ENCODE results near the gene DNAJB6. TPM values are rescaled to one million over a fixed set of nuclear protein-coding genes. Genes with fewer than 3 reads are reported as not detected.

DNAJB6 gene
- total RNA-seq, 1 donor from 2014 or later, result 126 TPM

DNA sequence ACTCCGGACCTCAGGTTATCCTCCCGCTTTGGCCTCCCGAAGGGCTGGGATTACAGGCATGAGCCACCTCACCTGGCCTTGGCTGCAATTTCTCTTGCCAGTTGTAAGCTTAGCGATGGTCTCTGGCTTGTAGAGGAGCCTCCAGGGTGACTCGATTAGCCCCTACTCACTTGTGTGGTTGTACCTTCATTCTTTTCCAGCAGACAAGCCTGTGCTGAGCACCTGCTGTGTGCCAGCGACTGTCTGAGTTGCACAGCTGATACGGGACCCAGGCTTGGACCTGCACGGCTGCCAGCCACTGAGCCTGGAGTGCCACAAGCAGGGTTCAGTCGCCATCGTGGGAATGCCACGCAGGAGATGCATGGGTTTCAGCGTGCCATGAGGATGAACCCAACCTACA, 42.0 kb upstream of the DNAJB6 start:
- Histone ChIP-seq H3K27me3 (ENCODE audit: control insufficient read depth, insufficient read depth, low read length) (no peaks in the 10 kb centered on the region), H3K4me3 (ENCODE audit: low read depth, low read length) (no peak overlapping the region), H3K36me3 (ENCODE audit: control insufficient read depth, insufficient read depth, low read length) (no peaks in the 10 kb centered on the region)
- DNase-seq (ENCODE audit: low read depth), result no peak
- TF ChIP-seq, protein P1, sequence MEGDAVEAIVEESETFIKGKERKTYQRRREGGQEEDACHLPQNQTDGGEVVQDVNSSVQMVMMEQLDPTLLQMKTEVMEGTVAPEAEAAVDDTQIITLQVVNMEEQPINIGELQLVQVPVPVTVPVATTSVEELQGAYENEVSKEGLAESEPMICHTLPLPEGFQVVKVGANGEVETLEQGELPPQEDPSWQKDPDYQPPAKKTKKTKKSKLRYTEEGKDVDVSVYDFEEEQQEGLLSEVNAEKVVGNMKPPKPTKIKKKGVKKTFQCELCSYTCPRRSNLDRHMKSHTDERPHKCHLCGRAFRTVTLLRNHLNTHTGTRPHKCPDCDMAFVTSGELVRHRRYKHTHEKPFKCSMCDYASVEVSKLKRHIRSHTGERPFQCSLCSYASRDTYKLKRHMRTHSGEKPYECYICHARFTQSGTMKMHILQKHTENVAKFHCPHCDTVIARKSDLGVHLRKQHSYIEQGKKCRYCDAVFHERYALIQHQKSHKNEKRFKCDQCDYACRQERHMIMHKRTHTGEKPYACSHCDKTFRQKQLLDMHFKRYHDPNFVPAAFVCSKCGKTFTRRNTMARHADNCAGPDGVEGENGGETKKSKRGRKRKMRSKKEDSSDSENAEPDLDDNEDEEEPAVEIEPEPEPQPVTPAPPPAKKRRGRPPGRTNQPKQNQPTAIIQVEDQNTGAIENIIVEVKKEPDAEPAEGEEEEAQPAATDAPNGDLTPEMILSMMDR (IDR thresholded peaks at IDR 0.05; ENCODE audit: insufficient read depth, low read length, poor library complexity, severe bottlenecking), result no peak

DNA sequence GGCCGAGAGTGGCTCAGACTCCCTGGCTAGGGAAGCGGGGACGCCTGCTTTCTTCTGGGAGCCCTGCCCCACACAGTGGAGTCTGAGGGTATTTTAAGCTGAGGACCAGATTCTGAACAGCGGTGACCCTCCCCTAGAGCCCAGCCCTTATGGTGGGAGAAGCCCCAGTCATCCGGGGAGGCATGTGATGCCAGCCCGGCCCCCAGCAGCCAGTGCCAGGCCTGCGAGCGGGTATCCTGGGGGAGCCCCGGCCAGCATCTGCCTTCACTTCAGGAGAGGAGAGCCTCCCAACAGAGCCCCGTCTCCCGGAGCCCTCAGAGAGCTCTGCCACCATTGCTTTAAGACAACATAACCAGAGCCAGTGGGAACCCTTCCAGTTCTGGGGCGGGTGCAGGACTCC, 41.5 kb upstream of the DNAJB6 start:
- TF ChIP-seq, protein P1 (IDR thresholded peaks at IDR 0.05; ENCODE audit: insufficient read depth, low read length, poor library complexity, severe bottlenecking), result no peak
- Histone ChIP-seq H3K27me3 (ENCODE audit: control insufficient read depth, insufficient read depth, low read length) (no peaks in the 10 kb centered on the region), H3K4me3 (ENCODE audit: low read depth, low read length) (no peak overlapping the region), H3K36me3 (ENCODE audit: control insufficient read depth, insufficient read depth, low read length) (no peaks in the 10 kb centered on the region)
- DNase-seq (ENCODE audit: low read depth), result no peak

DNA sequence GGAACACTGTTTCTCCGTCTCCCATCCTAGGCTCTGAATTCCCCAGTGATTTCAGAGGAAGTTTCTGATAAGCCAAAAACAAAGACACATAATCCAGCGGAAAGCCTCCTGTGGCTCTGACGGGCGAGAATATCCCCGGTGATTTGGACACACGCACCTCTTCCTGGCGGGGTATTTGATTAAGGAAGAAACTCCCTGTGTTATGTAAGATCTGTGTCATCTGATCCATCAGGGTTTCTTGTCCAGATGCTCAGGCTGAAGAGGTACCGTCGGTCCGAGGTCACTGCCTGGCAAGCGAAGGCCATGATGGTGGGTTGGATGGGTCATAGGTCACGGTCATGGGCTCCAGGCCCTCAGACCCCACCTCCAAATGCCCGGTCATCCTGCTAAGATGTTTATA, 39.6 kb upstream of the DNAJB6 start:
- DNase-seq (ENCODE audit: low read depth), result no peak
- Histone ChIP-seq H3K27me3 (ENCODE audit: control insufficient read depth, insufficient read depth, low read length) (no peaks in the 10 kb centered on the region), H3K36me3 (ENCODE audit: control insufficient read depth, insufficient read depth, low read length) (no peaks in the 10 kb centered on the region), H3K4me3 (ENCODE audit: low read depth, low read length) (no peak overlapping the region)
- TF ChIP-seq, protein P1 (IDR thresholded peaks at IDR 0.05; ENCODE audit: insufficient read depth, low read length, poor library complexity, severe bottlenecking), result no peak

DNA sequence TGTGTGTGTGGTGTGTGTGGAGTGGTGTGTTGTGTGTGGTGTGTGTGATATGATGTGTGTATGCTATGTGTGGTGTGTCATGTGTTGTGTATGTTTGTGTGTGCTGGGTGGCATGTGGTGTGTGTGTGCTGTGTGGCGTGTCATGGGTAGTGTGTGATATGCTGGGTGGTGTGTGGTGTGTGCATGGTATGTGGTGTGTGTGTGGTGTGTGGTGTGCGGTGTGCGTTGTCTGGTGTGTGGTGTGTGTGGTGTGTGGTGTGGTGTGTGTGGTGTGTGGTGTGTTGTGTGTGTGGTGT, 37.5 kb upstream of the DNAJB6 start:
- Histone ChIP-seq H3K4me3 (ENCODE audit: low read depth, low read length) (no peak overlapping the region), H3K36me3 (ENCODE audit: control insufficient read depth, insufficient read depth, low read length) (no peaks in the 10 kb centered on the region), H3K27me3 (ENCODE audit: control insufficient read depth, insufficient read depth, low read length) (no peaks in the 10 kb centered on the region)
- DNase-seq (ENCODE audit: low read depth), result no peak
- TF ChIP-seq, protein P1 (IDR thresholded peaks at IDR 0.05; ENCODE audit: insufficient read depth, low read length, poor library complexity, severe bottlenecking), result no peak

DNA sequence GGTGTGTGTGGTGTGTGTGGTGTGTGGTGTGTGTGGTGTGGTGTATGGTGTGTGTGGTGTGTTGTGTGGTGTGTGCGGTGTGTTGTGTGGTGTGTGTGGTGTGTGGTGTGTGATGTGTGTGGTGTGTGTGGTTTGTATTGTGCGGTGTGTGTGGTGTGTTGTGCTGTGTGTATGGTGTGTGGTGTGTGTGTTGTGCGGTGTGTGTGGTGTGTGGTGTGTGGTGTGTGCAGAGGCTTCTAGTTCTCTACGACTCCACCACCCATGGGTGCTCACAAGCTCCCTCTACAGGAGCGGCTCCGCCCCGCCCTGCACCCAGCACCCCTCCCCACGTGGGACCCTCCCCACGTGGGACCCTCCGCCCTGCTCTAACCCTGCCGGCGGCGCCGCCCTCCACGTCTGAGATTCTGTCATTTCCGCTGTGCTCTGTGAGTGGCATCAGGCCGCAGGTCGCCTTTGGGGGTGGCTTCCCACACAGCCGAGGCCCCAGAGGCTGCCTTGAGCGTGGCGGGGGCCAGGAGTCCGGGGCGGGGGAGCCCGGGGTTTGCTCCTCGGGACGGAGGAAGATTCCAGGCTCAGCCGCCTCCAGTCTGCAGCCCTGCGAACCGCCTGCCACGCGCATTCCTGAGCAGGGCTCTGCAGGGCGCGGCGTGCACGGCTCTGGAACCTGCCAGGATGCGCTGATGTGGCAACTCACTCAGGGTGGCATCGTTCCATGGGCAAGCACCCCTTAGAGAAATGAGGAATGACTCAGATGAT, 37.0 kb upstream of the DNAJB6 start:
- Histone ChIP-seq H3K36me3 (ENCODE audit: control insufficient read depth, insufficient read depth, low read length) (no peaks in the 10 kb centered on the region), H3K4me3 (ENCODE audit: low read depth, low read length) (no peak overlapping the region), H3K27me3 (ENCODE audit: control insufficient read depth, insufficient read depth, low read length) (no peaks in the 10 kb centered on the region)
- TF ChIP-seq, protein P1 (IDR thresholded peaks at IDR 0.05; ENCODE audit: insufficient read depth, low read length, poor library complexity, severe bottlenecking), result no peak
- DNase-seq (ENCODE audit: low read depth), result peak; percentile 35

DNA sequence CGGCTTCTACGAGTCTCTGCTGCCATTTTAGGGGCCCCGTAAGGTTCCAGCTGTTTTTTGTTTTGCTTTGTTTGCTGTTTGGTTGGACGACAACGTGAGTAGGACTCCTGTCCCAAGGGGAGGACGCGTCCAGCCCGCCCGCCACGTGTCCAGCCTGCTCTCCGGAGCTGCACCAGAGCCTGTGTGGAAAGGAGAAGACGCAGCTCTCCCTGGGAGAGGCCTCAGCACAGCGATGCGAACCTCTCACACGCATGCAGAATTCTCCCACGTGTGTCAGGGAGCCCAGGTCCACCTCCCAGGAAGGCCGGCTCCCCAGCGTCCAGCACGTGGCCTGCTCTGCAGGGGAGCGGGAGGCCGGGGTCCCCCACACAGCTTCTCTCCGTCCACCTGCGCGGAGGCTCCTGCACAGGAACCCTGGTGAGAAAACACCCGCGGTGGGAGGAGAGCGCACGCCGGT, 36.4 kb upstream of the DNAJB6 start:
- DNase-seq (ENCODE audit: low read depth), result no peak
- Histone ChIP-seq H3K4me3 (ENCODE audit: low read depth, low read length) (no peak overlapping the region), H3K27me3 (ENCODE audit: control insufficient read depth, insufficient read depth, low read length) (no peaks in the 10 kb centered on the region), H3K36me3 (ENCODE audit: control insufficient read depth, insufficient read depth, low read length) (no peaks in the 10 kb centered on the region)
- TF ChIP-seq, protein P1 (IDR thresholded peaks at IDR 0.05; ENCODE audit: insufficient read depth, low read length, poor library complexity, severe bottlenecking), result no peak

Data from kidney epithelial cell (primary cell).